ENCODE results near the gene MINDY4B.
"Not testable (repeated sequence)": the region's sequence is repeated elsewhere in the genome, so short reads cannot be mapped to it uniquely, and the experiment has no call there.

Gene MINDY4B

GRCh38 chr3:150899141-150899540 is 6.1 kb downstream of the MINDY4B start:
- DNase-seq (ENCODE audit: low spot score) = no peak

GRCh38 chr3:150898046-150898754 is 7.0 kb downstream of the MINDY4B start:
- no peak for DNase-seq (ENCODE audit: low spot score)

GRCh38 chr3:150897592-150897991 is 7.6 kb downstream of the MINDY4B start:
- no peak for DNase-seq (ENCODE audit: low spot score)

DNA sequence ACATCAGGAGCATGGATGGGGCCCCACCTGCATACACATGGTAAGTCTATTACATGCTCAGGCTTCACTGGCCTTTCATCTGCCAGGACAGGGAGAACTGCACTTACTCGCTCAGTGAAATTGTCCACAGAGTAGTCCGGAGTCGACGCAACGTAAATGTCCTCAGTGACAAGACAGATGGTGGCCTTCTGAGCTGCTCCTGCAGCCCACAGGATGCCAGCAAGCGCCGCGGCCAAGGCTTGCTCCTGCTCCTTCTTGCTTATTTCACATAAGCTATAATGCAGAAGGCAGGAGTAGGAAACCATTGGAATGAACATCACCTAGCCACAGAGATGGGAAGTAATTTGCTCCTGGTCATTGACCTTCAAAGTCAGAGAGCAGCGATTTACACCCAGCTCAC is 14.4 kb downstream of the MINDY4B start:
- no peak for DNase-seq (ENCODE audit: low spot score)

GRCh38 chr3:150890295-150890694 is 14.9 kb downstream of the MINDY4B start:
- DNase-seq (ENCODE audit: low spot score) = no peak

- DNase-seq (ENCODE audit: low spot score) = no peak
These were observed 16.1 kb downstream of the MINDY4B start for GRCh38 chr3:150889106-150889505.

DNA sequence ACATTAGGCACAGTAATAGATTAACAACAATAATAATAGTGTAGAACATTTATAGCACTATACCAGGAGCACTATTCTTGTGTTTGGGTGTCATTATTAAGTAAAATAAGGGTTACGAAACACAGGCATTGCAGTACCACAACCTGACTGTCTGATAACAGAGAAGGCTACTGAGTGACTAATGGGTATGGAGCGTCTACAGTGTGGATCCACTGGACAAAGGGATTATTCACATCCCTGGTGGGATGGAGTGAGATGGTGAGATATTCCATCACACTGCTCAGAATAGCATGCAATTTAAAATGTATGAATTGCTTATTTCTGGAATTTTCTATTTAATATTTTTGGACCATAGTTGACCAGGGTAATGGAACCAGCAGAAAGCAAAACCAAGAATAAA is 18.2 kb downstream of the MINDY4B start:
- no peak for DNase-seq (ENCODE audit: low spot score)

DNA sequence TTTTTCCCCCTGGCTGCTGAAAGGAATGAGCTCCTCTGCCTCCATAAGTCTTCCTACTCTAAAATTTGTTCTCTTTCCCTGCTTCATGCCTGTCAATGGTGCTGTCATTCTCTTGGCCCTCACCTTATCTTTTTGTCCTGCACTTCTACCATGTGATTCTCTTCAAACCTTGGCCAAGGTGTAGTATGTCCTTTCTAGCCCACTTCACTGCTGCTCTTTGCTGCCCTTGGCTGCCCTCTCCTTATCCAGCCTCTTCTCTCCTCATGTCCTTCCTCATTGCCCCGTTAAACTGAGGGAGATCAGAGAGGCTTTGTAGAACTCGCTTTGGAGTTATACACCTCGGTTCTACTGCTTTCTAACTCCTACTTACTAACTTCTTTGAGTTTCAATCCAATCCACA is 19.7 kb downstream of the MINDY4B start:
- DNase-seq (ENCODE audit: low spot score) = no peak

DNA sequence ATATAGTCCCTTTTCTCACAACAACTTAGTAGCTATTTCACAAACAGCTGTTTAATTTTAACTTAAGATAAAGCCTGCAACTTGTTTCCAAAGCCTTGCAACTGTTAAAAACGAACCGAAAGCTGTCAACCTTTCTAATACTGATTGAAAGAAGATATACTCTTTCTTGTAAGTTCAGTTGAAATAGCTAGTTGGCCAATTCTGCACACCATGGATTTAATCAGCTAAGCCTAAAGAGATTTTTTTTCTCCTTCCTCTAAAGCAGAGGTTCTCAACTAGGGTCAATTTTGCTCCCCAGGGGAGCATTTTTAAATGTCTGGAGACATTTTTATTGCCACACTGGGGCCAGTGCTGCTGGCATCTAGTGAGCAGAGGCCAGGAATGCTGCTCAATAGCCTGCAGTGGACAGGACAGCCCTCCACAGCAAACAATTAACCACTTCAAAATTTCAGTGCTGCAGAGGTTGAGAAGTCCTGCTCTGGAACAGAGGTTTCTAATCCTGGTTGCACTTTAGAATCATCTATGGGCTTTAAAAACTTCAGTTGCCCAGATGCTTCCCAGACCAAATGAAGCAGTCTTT is 26.2 kb downstream of the MINDY4B start:
- DNase-seq (ENCODE audit: low spot score) = no peak

GRCh38 chr3:150878290-150878689 is 26.9 kb downstream of the MINDY4B start:
- DNase-seq (ENCODE audit: low spot score) = no peak

- no peak for DNase-seq (ENCODE audit: low spot score)
These were observed 27.9 kb downstream of the MINDY4B start for GRCh38 chr3:150877303-150877702.

- no peak for DNase-seq (ENCODE audit: low spot score)
These were observed 28.5 kb downstream of the MINDY4B start for GRCh38 chr3:150876611-150877265.

GRCh38 chr3:150875548-150875947 is 29.7 kb downstream of the MINDY4B start:
- no peak for DNase-seq (ENCODE audit: low spot score)

GRCh38 chr3:150874666-150875219 is 30.5 kb downstream of the MINDY4B start:
- DNase-seq (ENCODE audit: low spot score) = no peak

DNA sequence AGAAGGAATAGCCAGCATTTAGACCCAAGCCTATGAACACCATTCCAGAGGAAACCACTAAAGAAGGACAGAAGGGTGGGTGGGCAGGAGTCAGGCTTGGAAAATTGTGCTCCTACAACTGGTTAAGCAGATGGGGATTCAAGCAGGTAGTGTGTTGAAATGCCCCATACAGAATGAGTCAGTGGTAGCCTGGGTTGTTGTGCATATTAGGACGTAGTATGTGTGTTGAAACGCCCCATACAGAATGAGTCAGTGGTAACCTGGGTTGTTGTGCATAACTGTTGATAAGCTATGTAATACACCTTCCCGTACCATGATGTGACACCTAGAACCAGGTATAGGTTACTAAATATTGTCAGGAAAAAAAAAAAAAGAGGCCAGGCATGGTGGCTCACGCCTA is 34.0 kb downstream of the MINDY4B start:
- no peak for DNase-seq (ENCODE audit: low spot score)

GRCh38 chr3:150870406-150870805 is 34.8 kb downstream of the MINDY4B start:
- DNase-seq (ENCODE audit: low spot score) = no peak

- no peak for DNase-seq (ENCODE audit: low spot score)
These were observed 37.0 kb downstream of the MINDY4B start for GRCh38 chr3:150868282-150868681.

DNA sequence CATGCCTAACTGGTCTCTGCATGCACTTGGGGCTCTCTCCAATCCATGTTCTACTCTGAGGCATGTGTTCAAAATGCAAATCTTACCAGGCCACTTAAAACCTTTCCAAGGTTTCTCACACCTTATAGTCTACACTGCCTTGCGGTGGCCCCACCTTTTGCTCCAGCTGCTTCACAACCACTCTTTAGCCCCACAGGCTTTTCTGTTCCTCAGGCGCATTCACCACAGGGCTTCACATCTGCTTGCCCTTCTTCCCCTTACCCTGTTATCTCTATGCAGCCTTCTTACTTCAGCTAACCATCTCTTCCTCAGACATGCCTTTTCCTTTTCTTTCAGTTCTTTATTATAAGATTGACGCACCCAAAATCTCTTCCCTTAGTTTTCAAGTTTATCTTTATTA is 37.8 kb downstream of the MINDY4B start:
- no peak for DNase-seq (ENCODE audit: low spot score)

GRCh38 chr3:150863921-150864320 is 41.3 kb downstream of the MINDY4B start:
- not testable (repeated sequence) for DNase-seq (ENCODE audit: low spot score)

DNA sequence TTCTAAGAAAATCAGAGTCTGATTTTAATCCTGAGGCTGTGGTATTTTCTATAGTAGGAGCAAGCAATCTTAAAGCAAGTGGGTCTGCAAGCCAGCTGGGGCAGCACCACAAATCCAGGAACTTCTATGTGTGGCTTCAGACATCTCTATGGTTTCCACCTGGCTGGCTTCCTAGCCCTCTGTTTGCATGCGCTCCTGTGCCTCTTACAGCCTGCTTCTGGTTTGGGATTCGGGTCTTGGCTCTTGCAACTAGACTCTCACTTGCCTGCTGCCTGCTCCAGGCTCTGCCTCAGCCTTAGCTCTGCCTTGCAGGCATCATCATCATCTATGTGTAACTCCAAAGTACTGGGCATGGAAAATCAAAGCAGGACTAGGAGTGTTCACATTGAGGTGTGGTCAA is 43.4 kb downstream of the MINDY4B start:
- no peak for DNase-seq (ENCODE audit: low spot score)

DNA sequence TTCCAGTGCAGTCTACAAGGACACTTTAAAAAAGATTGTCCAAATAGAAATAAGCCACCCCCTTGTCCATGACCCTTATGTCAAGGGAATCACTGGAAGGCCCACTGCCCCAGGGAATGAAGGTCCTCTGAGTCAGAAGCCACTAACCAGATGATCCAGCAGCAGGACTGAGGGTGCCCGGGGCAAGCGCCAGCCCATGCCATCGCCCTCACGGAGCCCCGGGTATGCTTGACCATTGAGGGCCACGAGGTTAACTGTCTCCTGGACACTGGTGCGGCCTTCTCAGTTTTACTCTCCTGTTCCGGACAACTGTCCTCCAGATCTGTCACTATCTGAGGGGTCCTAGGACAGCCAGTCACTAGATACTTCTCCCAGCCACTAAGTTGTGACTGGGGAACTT is 47.3 kb downstream of the MINDY4B start:
- DNase-seq (ENCODE audit: low spot score) = not testable (repeated sequence)

DNA sequence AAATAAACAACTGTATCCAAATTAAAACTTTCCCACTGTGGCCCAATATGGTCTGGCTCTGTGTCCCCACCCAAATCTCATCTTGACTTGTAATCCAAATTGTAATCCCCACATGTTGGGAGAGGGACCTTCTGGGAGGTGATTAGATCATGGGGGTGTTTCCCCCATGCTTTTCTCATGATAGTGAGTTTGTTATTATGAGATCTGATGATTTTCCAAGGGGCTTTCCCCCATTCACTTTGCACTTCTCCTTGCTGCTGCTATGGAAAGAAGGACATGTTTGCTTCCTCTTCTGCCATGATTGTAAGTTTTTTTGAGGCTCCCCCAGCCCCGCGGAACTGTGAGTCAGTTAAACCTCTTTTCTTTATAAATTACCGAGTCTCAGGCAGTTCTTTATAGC is 55.0 kb downstream of the MINDY4B start:
- no peak for DNase-seq (ENCODE audit: low spot score)

DNA sequence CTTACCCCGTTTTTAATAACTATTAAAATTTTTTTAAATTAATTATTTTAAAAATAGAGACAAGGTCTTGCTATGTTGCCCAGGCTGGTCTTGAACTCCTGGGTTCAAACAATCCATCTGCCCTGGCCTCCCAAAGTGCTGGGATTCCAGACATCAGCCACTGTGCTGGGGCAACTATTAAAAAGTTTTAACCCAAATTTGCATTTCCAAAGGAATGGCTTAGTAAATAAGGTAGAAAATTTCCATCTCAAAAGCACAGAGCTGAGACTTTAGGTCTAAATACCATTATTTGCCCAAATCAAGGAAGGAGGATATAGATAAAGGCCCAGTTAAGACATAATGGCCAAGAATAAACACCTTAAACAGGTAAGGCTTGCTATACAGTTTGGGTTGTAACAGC is 56.4 kb downstream of the MINDY4B start:
- DNase-seq (ENCODE audit: low spot score) = no peak

All from SK-N-DZ (cell line).